ENCODE measurements around the gene DZIP1.

Gene DZIP1

GRCh38 chr13:95642999-95643398 lies 1.5 kb downstream of the DZIP1 start:
- DNase-seq (ENCODE audit: low read depth in 2 of 2): no peak

DNA sequence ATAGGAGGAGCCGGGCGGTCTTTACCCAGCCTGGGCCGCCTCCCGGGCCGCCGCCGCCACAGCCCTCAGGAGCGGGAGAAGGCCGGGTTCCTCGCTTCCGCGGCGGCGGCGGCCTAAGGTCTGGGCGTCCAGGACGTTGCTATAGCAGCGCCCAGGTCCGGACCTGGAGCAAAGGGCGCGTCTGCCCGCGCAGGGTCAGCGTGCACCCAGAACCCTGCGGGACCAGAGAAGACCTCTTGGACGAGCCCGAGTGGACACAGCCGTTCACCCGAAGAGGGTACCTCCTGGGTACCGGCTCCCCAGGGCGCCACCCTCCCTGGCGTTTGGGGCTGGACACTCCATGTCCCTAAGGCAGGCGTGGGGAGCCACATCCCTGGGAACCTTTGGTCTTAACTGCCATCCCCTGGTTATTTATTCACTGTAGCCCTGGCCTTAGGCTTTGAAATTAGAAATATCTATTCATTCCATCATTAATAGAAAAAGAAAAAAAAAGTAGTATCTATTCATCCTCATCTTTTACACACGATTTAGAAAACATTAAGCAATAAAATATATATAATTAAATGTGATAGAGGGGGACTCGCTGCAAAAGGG lies 2.4 kb downstream of the DZIP1 start:
- DNase-seq (ENCODE audit: low read depth in 2 of 2): no peak

DNA sequence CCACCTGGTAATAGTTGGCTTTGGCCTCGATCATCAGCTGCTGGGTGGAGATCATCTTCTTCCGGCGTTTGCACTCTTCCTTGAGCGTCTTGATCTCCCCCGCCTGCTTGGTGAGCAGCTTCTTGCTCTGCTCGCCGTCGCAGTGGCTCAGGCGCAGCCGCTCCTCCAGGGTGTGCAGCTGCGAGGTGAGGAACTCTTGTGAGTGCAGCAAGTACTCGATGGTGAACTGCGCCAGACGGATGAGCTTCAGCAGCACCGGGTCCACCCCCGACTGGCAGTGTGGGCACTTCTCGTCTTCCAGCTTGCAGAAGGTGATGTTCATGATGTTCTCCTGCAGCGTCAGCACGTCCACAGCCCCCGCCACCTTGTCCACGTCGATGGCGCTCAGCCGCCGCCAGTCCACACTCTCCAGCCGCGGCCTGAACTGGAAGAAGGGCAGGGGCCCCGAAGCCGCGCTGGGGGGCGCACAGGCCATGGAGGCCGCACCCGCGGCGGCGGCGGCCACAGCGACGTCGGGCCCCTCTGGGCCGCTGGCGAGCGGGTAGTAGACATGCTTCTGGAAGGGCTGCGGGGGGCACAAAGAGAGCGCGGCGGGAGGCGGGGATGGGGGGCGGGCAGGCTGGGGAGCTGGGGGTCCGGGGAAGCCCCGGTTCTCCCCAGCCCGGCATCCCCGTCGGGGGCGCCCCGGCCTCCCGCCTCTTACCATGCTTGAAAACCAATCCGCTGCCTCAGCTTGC lies 3.0 kb downstream of the DZIP1 start:
- no peak for DNase-seq (ENCODE audit: low read depth in 2 of 2)

GRCh38 chr13:95636853-95637252 lies 7.7 kb downstream of the DZIP1 start:
- DNase-seq (ENCODE audit: low read depth in 2 of 2): no peak

DNA sequence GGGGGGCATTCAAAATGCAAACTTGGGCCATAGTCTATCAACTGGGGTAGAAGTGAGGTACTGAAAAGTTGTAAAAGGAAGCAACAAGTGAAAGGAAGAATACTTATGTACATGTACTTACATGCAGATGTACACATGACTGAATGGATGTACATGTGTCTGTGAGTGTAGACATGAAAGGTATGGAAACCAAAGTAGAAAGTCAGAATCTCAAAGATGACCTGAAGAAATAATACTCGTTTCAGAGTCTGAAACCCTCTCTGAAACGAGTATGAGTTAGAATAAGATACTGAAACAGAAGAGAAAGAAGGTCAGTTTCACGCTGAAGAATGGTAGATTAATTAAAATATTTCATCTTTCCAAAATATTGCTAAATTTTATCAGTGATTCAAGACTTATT lies 13.9 kb downstream of the DZIP1 start:
- DNase-seq (ENCODE audit: low read depth in 2 of 2): no peak

GRCh38 chr13:95629071-95629470 lies 15.4 kb downstream of the DZIP1 start:
- DNase-seq (ENCODE audit: low read depth in 2 of 2): no peak

- DNase-seq (ENCODE audit: low read depth in 2 of 2): no peak
Measured at GRCh38 chr13:95628488-95628887, 16.0 kb downstream of the DZIP1 start.

- no peak for DNase-seq (ENCODE audit: low read depth in 2 of 2)
Measured at GRCh38 chr13:95627590-95627989, 16.9 kb downstream of the DZIP1 start.

DNA sequence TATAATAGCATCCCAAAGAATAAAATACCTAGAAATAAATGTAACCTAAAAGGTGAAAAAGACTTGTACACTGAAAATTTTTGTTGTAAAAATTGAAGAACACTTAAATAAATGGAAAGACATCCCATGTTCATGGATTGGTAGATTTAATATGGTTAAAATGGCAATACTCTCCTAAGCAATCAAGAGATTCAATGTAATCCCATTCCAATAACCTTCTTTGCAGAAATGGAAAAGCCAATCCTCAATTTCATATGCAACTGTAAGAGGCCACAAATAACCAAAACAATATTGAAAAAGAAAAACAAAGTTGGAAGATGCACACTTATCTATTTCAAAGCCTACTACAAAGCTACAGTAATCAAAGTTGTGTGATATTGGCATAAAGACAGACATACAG lies 17.7 kb downstream of the DZIP1 start:
- no peak for DNase-seq (ENCODE audit: low read depth in 2 of 2)

- DNase-seq (ENCODE audit: low read depth in 2 of 2): no peak
Measured at GRCh38 chr13:95624020-95624419, 20.5 kb downstream of the DZIP1 start.

DNA sequence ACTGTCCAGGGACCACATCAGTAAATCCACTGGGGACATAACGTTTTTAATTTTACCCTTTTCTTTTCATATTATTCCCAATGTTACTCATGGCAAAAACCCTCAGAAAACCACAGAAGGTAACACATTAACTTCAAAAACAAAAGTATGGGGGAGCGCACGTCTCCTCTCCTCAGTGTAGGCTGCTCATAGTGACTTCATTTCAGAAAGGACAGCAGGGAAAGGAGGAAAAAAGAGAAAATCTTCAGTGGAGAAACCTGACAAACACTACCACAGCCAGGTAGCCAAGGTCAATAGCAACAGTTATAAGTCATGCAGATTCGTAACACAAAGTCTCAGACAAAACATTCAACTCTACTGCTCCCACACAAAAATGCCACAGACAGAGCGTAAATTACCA lies 21.4 kb downstream of the DZIP1 start:
- DNase-seq (ENCODE audit: low read depth in 2 of 2): no peak

- DNase-seq (ENCODE audit: low read depth in 2 of 2): no peak
Measured at GRCh38 chr13:95620825-95621498, 23.5 kb downstream of the DZIP1 start.

DNA sequence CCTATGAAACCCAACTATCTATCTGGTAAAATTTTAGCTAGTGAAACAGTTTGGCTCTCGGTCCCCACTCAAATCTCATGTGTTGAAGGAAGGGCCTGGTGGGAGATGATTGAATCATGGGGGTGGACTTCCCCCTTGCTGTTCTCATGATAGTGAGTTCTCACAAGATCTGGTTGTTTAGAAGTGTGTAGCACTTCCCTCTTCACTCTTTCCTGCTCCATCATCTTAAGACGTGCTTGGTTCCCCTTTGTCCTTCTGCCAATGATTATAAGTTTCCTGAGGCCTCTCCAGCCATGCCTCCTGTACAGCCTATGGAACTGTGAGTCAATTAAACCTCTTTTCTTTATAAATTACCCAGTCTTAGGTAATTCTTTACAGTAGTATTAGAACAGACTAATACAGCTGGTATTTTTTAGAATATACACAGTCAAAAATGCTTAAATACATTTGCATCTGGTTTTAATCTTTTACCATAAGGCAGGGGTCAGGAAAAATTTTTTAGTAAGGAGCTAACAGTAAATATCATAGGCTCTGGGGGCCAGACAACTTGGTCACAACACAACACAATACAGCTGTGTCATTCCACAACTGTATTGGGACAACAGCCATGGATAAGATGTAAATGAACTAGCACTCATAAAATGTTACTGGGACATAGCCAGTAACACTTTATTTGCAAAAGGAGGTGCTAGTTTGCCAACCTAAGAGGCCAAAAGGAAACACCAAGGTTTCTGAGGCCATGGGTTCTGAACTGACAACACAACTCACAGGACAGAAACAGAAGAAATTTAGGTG lies 24.3 kb downstream of the DZIP1 start:
- no peak for DNase-seq (ENCODE audit: low read depth in 2 of 2)

GRCh38 chr13:95615539-95615938 lies 29.0 kb downstream of the DZIP1 start:
- no peak for DNase-seq (ENCODE audit: low read depth in 2 of 2)

DNA sequence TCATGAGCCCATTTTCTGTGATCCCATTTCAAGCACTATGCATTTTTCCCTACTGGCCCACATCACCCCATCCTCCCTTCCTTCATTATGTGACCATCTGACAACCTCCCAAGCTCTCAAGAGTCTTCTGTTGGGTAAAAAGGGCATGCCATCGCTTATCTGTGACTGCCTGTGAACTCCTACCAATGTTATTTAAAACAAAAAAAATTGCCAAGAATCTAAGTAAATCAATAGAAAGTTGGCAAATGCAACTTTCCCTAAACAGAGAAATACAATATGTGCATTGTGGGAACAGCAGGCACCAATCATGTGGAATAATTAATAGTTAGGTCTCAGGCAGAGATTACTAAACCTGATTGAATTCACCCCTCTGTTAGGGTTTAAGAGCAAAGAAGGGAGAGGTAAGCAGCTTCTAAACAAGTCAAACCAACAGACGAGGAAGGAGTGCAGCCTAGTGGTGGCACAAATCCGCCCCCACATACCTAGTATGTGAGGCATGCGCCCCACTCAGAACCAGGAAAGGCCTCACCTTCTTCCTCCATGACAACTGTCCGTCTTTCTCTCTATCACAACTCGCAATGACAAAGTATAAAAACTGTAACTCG lies 29.8 kb downstream of the DZIP1 start:
- no peak for DNase-seq (ENCODE audit: low read depth in 2 of 2)

DNA sequence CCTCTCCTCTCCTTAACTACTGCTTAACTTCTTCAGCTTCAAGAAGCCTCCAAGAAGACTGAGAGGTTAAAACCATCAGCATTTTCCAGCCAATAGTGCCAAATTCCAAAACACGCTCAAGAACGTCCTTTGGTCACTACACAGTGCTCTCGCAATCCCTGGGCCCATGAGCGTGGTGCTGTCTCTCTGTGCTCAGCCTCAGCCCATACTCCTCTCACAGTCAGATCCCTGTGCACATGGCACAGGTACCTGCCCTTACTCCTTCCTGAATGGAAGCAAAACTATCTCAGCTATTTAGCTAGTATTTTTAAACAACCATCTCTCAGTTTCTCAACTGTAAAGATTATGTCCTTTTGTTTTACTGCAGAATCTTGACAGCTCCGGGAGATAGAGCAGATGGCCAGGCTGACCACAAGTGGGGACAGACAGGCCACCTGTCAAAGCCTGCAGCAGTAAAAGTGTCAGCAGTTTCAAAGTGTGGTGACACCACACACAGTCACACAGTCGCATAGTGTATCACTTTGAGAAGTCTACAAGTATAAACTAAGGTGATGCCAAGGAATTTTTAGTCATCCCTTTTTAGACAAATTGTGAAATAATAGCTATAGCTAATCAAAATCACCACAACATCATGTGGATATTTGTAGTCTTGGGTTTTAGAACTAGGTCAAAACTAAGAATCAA lies 35.7 kb downstream of the DZIP1 start:
- no peak for DNase-seq (ENCODE audit: low read depth in 2 of 2)

GRCh38 chr13:95607366-95607765 lies 37.1 kb downstream of the DZIP1 start:
- no peak for DNase-seq (ENCODE audit: low read depth in 2 of 2)

GRCh38 chr13:95605448-95606125 lies 38.9 kb downstream of the DZIP1 start:
- DNase-seq (ENCODE audit: low read depth in 2 of 2): no peak

- no peak for DNase-seq (ENCODE audit: low read depth in 2 of 2)
Measured at GRCh38 chr13:95604556-95604915, 40.0 kb downstream of the DZIP1 start.

- DNase-seq (ENCODE audit: low read depth in 2 of 2): no peak
Measured at GRCh38 chr13:95603887-95604555, 40.5 kb downstream of the DZIP1 start.
